KOPT-K1 (cell line): ENCODE measurements around the gene PPP4R3B.

Source experiments
- H3K27ac ChIP-seq: fragments of 200-600 bp; sonication (generic); 2 replicates; pipeline ENCODE4 v1.5.1; 2016; ENCODE audit warnings: antibody characterized with exemption, mild to moderate bottlenecking, low read depth, low read length; ENCODE audit not compliant: poor library complexity, severe bottlenecking
- H3K36me3 ChIP-seq: fragments of 200-600 bp; sonication (generic); 2 replicates; pipeline ENCODE4 v1.5.1; 2017; ENCODE audit warnings: antibody characterized with exemption, mild to moderate bottlenecking, low read length, moderate library complexity; ENCODE audit not compliant: insufficient read depth
- H3K9me3 ChIP-seq: fragments of 200-600 bp; sonication (generic); 2 replicates; pipeline ENCODE4 v1.5.1; 2017; ENCODE audit warnings: antibody characterized with exemption, low read length, mild to moderate bottlenecking; ENCODE audit not compliant: insufficient read depth, poor library complexity, severe bottlenecking

Gene PPP4R3B

DNA sequence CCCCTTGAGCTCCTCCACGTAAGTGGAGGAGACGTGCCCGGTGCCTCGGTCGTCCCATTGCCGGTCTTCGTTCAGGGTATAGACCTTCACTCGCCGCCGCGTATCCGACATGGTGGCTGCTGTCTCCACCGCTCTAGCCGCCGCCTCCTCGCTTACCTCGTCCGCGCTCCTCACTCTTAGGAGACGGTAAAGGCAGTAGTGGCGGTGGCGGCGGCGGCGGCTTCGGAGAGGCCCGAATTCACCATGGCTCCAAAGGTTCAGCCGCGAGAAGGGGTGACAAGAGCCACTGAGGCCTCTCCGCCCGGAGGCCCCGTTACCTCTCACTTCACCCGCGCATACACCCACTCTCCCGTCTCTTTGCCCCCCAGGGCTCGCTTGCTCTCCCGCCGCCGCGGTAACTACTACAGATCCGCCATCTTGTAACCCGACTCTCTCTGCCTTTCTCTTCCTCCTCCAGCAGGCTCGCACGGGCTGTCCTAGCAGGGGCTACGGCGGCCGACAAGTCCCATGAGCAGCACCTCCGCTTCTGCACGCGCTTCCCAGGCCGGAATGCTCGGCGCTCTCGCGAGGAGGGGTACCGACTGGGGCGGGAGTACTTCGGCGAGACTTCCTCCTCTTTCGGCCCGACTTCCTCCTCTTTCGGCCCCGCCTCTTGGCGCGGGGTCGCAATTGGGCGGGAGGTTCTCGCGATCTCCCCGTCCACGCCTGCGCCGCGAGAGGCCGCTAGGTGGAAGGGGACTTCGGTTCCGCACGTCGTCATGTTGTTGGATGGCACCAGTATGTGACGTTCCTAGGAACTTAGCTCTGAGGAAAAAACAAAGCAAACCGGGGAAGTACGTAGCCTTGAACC, at the start of gene PPP4R3B:
Gene PPP4R3B, minus strand, starts transcription at position 448 of the 850 bp plus-strand sequence. Its CDS starts 337 bp downstream, at position 111.
- Histone ChIP-seq H3K36me3 (peaks cover 51% of the 10 kb centered on the region), H3K9me3 (no peaks in the 10 kb centered on the region)

DNA sequence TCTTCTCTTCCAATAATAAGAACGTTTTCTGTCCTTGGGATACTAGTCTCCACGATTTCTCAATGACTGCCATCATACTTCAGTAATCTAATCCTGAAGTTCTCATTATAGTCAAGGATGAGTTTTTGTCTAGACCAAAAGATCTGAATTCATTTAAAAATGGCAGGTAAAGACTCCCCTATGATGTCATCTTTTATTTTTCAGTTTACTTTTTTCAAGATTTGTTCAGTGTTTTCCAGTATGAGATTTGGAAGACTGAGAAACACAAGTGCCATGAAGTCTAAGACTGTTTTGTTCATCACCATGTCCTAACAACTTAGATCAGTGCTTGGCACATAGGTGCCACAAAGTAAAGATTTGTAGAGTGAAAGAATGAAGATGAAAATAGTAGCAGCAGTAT, 35.8 kb upstream of the PPP4R3B start:
- H3K27ac ChIP-seq, result no peak overlapping the region
- H3K36me3 ChIP-seq, result peaks cover 70% of the 10 kb centered on the region
- H3K9me3 ChIP-seq, result no peaks in the 10 kb centered on the region

More for the DNA sequence above, at the start of gene PPP4R3B:
- peak within 1 kb of the TSS; percentile 81 for H3K27ac ChIP-seq

DNA sequence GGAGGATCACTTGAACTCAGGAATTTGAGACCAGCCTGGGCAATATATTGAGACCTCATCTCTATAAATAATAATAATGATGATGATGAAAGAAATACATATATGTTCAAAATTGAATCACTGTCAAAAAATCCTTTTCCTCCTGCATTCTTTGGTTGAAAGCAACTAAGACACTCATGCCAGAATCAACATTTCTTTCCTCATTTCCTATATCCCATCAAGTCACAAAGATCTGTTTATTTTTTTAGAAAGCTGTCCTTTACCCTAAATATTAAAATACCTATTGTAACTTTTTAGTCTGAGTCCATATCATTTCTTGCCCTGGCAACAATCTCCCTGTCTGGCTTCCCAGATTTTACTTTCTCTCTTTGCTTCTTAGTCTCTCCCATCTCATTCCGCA, 31.8 kb upstream of the PPP4R3B start:
- H3K27ac ChIP-seq, result no peak overlapping the region
- H3K9me3 ChIP-seq, result no peaks in the 10 kb centered on the region
- peaks cover 61% of the 10 kb centered on the region for H3K36me3 ChIP-seq

DNA sequence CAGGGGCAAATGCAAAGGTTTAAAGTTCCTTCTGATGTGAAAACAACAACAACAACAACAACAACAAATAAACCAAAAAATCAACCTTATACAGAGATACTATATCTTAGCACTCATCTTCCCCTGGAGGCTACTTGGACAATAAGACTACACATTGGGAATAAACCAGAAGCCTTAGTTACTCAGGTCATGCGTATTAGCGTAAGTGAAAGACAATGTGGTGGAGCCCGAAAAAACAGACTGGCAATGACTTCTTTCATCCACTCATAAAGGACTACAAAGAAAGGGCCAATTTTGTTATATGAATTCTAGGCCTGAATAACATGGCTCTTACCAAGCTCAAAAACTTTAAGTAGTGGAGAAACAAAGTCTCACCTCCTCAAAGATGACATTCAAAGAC, 19.4 kb upstream of the PPP4R3B start:
- peaks cover 93% of the 10 kb centered on the region for H3K36me3 ChIP-seq
- H3K9me3 ChIP-seq, result no peaks in the 10 kb centered on the region

DNA sequence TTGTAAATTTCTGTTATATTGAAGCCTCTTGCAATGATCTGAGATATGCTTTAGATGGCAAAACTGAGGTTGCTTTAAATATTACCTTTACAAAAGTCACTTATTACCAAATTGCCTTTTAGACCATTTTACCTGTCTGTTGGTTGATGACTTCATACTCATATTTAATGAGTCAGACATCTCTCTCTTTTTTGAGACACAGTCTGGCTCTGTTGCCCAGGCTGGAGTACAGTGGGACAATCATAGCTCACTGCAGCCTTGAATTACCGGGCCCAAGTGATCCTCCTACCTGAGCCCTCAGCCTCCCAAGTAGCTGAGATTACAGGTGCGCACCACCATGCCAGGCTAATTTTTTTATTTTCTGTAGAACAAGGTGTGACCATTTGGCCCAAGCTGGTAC, 11.5 kb upstream of the PPP4R3B start:
- H3K27ac ChIP-seq, result no peak overlapping the region
- no peaks in the 10 kb centered on the region for H3K9me3 ChIP-seq
- peaks cover 60% of the 10 kb centered on the region for H3K36me3 ChIP-seq

More for the DNA sequence above, 19.4 kb upstream of the PPP4R3B start:
- no peak overlapping the region for H3K27ac ChIP-seq

DNA sequence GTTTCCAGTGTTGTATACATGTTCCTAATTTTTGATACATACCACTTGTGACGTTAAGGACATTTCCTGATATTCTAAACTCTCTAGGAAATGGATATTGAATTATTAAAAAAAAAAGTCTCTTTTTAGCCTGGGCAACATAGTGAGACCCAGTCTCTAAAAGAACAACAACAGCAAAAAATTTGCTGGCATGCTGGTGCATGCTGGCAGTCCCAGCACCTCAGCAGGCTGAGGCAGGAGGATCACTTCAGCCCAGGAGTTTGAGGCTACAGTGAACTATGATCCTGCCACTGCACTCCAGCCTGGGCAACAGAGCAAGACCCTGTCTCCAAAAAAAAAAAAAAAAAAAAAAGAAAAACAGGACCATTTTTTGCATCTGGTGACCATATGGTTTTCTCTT, 10.5 kb upstream of the PPP4R3B start:
- Histone ChIP-seq H3K27ac (no peak overlapping the region), H3K9me3 (no peaks in the 10 kb centered on the region)

DNA sequence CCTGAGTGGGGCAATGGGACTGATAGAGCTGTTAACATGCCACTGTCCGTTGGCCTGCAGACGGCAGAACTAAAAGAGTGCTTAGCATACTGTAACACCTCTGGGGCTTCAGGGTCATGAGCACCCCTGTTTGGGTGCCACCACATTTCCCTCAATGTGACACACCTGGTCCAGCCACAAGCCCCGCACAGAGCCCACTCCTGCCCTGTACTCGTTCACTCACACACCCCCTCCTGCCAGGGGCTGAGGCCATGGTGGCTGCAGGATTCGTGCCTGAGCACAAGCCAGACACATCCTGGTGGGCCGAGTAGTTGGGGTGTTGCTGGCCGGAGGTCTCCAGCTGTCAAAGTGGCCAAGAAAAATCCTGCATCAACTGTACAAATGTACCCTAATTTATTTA, 4.4 kb upstream of the PPP4R3B start:
- H3K36me3 ChIP-seq, result peaks cover 39% of the 10 kb centered on the region
- H3K27ac ChIP-seq, result no peak overlapping the region
- H3K9me3 ChIP-seq, result no peaks in the 10 kb centered on the region

More for the DNA sequence above, 10.5 kb upstream of the PPP4R3B start:
- peaks cover 51% of the 10 kb centered on the region for H3K36me3 ChIP-seq

DNA sequence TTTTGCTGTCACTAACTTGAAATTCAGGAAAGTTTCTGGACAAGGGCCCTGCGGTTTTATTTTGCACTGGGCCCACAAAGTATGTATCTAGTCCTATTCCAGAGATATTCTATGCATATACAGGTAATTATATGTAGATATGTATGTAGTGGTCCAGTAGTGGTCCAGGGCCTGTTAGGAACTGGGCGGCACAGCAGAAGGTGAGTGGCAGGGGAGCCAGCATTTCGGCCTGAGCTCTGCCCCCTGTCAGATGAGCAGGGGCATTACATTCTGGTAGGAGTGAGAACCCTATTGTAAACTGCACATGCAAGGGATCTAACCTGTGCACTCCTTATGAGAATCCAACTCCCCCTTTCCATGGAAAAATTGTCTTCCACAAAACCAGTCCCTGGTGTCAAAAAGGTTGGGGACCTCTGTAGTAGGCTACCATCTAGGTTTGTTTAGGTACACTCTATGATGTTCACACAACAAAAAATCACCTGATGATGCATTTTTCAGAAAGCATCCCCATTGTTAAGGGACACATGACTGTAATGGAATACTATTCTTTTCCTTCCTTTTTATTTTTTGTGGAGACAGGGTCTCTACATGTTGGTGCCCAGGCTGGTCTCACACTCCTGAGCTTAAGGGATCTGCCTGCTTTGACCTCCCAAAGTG, 2.8 kb upstream of the PPP4R3B start:
- Histone ChIP-seq H3K27ac (no peak overlapping the region), H3K9me3 (no peaks in the 10 kb centered on the region)

DNA sequence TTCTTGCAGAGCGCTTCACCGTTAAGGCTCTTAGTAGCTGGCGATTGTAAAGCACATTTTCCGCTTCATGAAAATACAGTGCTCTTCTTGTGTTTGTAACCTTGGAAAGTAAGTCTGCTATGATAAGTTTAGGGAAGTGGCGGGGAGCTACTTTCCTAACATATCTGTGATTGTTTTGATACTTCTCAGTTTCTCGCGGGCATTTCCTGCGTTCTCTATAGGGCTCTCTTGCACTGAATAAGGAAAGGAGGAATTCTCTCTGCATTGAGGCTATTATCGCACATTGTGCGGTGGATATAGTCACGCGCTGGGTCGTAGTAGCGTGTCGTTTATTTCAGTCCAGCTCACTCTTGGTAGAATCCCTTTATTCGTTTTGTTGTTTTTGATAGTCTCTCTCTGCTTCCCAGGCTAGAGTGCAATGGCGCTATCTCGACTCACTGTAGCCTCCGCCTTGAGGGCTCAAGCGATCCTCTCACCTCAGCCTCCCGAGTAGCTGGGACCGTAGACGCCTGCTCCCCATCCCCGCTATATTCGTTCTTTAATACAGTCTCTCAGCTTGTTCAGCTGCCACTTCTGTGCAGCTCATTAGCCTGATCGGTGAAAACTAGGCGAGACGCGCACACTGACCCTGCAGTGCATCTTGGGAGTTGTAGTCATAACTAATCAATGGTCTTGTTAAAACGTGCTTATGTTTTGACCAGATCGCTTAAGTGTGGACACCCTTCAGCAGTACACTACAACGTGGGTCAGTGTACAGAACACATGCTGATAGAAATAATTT, 1.0 kb upstream of the PPP4R3B start:
- Histone ChIP-seq H3K36me3 (peaks cover 46% of the 10 kb centered on the region), H3K9me3 (no peaks in the 10 kb centered on the region), H3K27ac (peak overlapping the region; percentile 81)

More for the DNA sequence above, 2.8 kb upstream of the PPP4R3B start:
- H3K36me3 ChIP-seq, result peaks cover 30% of the 10 kb centered on the region

DNA sequence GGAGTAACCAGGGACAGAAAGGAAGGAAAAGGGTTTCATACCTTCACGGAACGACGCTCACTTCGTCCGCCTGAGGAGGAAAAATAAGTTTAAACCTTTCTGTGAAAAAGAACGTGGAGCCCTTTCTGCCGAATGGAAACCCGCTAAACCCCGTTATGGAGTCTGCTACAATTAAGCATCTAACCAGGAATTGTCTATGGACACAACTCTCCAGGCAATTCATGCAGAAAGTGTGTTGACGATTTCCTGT, 528 bp upstream of the PPP4R3B start:
- no peaks in the 10 kb centered on the region for H3K9me3 ChIP-seq
- H3K27ac ChIP-seq, result peak overlapping the region; percentile 81
- peaks cover 51% of the 10 kb centered on the region for H3K36me3 ChIP-seq

DNA sequence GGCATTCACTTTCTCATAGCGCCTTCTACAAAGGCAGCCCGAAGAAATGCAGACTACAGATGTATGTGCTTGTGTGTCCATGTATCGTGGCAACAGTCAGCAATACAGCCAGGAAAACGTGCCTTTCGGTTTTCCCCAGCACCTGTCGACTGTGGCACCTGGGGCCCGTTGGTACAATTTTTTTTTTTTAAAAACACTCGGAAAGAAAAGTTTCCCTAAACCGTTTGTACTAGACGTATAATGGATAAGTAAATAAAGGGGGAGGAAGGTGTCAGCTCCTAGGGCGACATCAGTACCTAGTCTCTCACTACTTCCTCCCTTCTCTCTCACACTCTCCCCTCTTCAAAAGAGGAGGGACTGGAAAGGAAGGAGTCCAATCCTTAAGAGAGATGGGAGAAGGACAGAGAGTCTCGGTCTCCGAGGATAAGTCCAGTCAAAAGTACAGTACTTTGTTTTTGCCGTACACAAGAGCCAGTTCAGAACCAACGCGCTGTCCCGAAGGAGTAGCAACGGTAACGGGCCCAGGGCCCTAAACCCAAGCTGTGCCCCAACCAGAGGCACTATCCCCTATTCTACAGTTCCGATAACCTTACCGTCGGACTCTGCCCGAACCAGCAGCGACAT, 759 bp downstream of the PPP4R3B start:
- H3K9me3 ChIP-seq, result no peaks in the 10 kb centered on the region

DNA sequence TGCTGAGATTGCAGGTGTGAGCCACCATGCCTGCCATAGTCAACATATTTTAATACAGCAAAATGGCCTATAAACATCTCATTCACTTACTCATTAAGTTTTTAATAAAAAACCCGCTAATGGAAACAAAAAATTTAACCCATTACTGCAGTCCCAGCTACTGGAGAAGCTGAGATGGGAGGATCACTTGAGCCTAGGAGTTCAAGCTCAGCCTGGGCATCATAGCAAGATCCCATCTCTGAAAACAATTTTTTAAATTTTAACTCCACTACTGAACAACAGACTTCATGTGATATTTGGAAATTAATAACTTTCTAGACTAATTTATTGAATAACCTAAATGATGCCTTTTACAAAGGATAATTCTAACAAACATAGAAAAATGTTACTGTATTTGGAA, 5.4 kb downstream of the PPP4R3B start:
- no peak overlapping the region for H3K27ac ChIP-seq
- H3K36me3 ChIP-seq, result peaks cover 71% of the 10 kb centered on the region
- no peaks in the 10 kb centered on the region for H3K9me3 ChIP-seq

More for the DNA sequence above, 759 bp downstream of the PPP4R3B start:
- Histone ChIP-seq H3K27ac (peak overlapping the region; percentile 81), H3K36me3 (peaks cover 57% of the 10 kb centered on the region)

DNA sequence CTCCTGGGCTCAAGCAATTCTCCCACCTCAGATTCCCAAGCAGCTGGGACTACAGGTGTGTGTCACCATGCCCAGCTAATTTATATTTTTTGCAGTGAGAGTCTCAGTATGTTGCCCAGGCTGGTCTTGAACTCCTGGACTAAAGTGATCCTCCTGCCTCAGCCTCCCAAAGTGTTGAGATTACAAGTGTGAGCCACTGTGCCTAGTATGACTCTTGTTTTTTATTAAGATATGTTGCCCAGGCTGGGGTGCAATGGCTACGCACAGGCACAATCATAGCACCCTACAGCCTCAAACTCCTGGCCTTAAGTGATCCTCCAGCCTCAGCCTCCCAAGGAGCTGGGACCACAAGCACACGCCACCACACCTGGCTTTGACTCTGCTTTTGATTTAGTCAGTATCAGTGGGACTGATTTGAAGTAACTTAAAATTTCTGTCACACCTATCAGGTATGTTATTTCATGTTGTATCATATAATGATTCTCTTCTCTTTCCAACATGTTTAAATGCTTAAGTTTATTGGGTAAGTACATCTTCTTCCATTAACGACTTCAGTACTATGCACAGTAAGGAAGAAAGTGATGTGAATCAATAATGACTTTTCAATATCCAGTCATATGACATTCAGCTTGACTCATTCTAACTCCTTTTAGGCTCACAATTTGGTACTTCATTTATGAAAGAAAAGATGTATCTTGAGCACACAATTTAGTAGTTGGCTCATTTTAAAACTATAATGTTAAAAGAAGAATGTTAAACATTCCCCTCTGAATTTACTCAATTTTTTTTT, 6.3 kb downstream of the PPP4R3B start:
- H3K36me3 ChIP-seq, result peaks cover 78% of the 10 kb centered on the region
- H3K9me3 ChIP-seq, result no peaks in the 10 kb centered on the region
- no peak overlapping the region for H3K27ac ChIP-seq

DNA sequence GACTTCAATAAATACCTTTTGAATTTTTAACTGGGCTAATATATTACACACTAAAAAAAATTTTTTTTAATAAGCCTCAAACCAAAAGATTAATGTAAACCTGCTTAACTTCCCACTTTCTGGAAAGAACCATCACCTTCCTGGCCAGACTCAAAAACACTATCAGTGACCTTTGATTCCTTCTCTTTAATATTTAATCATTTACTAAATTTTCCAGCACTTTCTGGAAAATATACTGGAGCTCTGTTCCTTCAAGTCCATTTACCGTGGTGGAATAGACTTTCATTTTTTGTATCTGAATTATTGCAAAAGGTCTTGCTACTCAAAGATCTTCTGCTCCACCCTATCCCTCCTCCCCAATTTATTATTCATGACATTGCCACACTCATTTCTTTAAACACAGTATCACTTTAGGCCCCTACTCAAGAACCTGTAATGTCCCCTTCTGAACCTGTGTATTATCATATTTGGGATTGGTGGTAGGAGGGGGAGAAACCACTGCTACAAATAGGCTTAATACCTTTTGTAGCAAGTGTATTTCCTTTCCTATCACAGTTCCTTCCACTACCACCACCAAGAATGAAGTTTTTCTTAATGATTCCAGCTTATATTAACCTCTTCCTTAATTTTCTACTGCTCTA, 7.4 kb downstream of the PPP4R3B start:
- H3K27ac ChIP-seq, result no peak overlapping the region
- H3K9me3 ChIP-seq, result no peaks in the 10 kb centered on the region
- H3K36me3 ChIP-seq, result peaks cover 73% of the 10 kb centered on the region
